GM21717 (cell line): ENCODE results near the gene TMEM147.

Source experiments
- ATAC-seq: cut with Tn5 transposase; IDR thresholded peaks from one replicate; pipeline ENCODE4 v1.9.1; 2021; ENCODE audit warnings: mild to moderate bottlenecking, moderate library complexity; ENCODE audit not compliant: unreplicated experiment

TMEM147 gene

GRCh38 chr19:35519291-35519690 is 26.1 kb upstream of the TMEM147 start:
- ATAC-seq, result no peak

GRCh38 chr19:35521124-35521743 is 24.2 kb upstream of the TMEM147 start:
- ATAC-seq, result no peak

GRCh38 chr19:35522745-35523327 is 22.6 kb upstream of the TMEM147 start:
- ATAC-seq, result no peak

- ATAC-seq, result no peak
Observed at GRCh38 chr19:35524181-35524837, 21.1 kb upstream of the TMEM147 start.

DNA sequence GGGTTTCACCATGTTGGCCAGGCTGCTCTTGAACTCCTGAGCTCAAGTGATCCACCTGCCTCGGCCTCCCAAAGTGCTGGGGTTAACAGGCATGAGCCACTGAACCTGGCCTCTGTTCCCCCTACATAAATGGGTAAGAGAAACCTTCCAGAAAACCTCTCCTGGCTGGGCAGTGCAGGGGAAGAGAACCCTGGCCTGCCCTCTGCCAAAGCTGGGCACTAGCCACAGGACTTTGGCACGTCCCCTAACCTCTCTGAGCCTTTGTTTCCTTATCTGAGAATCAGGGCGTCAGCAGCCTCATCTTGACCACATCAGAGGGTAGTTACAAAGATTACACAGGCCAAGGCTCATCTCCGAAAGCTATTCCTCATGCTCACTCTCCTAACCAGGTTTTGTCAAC is 19.6 kb upstream of the TMEM147 start:
- no peak for ATAC-seq

GRCh38 chr19:35528218-35529038 is 17.0 kb upstream of the TMEM147 start, which contains the start of gene SBSN:
Gene SBSN (minus strand): TSS chr19:35528311. CDS start chr19:35528281, 30 bp downstream.
- ATAC-seq, result no peak

- ATAC-seq, result no peak
Observed at GRCh38 chr19:35529241-35530218, 15.9 kb upstream of the TMEM147 start.

DNA sequence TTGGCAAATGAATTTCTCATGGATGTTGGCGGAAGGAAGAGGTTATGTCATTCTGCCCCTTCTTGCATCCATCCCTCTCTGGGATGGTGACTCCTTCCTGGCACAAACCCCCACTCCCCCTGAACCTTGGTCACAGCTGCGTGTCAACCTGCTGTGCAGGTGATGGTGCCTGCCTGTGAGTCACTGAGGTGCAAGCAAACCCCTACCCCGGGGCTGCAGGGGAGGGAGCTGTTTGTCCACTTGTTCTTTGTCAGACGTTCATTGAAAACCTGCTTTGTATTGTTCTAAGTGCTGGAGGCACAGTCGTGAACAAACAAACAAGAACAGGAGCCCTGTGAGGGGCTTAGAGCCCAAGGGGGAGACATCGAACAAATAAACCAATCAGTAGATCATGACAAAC is 14.1 kb upstream of the TMEM147 start:
- ATAC-seq, result no peak

DNA sequence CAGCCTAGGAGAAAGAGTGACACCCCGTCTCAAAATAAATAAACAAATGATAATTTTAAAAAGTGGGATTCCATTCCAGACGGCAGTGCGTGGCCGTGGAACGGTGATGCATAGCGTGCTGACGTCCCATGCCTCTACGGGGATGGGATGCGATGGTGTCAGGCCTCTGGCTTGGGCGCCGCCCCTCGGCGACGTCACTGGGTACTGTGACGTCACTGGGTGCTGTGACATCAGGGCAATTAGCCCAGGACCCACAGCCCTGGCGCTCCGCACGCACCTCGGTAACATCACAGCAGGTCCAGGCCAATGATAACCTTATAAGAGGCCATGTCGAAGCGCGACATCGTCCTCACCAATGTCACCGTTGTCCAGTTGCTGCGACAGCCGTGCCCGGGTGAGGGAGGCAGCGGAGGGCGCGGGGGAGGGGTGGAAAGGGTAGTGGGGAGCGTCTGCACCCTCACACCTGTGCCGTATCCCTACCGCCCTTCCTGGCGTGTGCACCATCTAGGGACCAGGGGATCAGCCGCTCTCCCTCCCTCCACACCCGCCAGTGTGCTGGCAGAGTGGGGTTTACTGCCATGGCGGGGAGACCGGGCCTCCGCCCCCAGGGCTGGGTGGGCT is 12.1 kb upstream of the TMEM147 start, which contains the start of gene GAPDHS:
TSS of gene GAPDHS (plus strand) at position 256 of the 621 bp plus-strand sequence. CDS start at position 328, 72 bp downstream.
- ATAC-seq, result no peak

- ATAC-seq, result no peak
Observed at GRCh38 chr19:35533822-35534392, 11.5 kb upstream of the TMEM147 start.

DNA sequence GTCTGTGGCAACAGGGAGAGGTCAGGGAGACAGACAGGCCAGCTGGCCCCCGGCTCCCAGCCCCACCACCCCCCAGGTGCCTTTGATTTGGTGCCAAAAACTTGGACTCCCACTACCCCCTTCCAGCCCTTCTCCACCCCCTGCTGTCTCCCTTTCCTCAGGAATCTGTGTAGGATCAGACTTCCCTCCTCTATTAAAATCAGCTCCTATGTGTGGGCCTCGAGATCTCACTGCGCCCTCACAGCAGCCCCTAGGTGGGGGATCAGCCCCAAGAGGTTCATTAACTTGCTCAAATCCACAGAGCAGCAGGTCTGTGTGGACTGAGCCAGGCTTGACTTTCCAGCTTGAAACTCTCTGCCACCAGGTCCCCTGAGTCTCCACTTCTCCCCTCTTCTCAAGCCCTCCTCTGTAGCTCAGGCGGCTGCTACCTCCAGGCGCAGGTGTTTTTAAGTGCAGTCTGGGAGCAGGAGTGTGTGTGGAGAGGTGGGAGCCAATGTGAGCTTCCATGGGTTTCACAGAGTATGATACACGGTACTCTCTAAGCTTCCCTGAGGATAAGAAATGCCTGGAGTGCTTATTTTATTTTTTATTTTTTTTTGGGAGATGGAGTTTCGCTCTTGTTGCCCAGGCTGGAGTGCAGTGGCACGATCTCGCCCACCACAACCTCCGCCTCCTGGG is 10.5 kb upstream of the TMEM147 start:
- ATAC-seq, result no peak

DNA sequence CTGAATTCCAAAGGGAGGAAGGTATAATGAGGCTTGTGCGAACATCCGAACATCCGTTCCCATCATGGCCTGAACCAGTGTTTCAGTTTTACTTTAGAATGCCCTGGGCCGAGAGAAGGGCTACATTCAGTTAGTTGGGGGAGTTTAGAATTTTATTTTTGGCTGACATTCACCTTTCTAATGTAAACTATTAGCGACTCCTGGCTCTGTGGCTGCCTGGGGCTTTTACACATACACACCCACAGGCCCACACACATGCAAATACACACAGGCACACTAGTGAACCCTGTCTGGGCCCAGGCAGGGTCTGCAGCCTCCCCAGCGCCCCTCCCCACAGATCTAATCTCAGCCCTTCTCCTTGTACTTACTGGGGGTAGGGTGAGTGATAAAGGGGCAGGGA is 6.1 kb upstream of the TMEM147 start:
- no peak for ATAC-seq

DNA sequence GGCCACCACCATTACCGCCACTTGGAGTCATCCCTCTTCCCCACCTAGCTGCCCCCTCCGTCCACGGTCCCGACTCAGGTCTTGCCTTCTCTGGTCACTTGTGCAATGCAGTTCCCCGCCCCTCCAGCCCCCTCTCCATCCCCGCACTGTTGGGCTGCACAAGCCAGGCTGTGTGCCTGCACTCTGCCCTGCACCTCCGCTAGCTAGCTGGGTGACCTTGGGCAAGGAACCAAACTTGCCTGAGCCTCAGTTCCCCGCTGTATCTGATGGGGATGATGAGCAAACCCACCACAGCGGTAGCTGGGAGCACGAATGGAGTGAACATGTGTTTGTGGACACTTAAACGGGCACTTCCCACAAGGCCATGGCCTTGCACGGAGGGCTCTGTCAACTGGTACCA is 5.6 kb upstream of the TMEM147 start:
- no peak for ATAC-seq

GRCh38 chr19:35540356-35540927 is 5.0 kb upstream of the TMEM147 start:
- ATAC-seq, result no peak

DNA sequence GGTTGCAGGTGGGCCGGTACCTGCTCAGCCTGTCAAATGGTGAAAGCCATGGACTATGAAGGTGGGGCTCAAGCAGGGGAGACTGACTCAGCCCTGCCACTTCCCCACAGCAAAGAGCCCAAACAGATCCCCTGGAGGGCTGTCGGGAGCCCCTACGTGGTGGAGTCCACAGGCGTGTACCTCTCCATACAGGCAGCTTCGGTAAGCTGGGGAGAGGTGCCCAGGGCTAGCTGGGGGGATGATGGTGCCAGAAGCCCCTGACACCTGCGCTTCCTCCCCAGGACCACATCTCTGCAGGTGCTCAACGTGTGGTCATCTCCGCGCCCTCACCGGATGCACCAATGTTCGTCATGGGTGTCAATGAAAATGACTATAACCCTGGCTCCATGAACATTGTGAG is 3.2 kb upstream of the TMEM147 start:
- ATAC-seq, result no peak

- ATAC-seq, result no peak
Observed at GRCh38 chr19:35543280-35544109, 1.9 kb upstream of the TMEM147 start.

DNA sequence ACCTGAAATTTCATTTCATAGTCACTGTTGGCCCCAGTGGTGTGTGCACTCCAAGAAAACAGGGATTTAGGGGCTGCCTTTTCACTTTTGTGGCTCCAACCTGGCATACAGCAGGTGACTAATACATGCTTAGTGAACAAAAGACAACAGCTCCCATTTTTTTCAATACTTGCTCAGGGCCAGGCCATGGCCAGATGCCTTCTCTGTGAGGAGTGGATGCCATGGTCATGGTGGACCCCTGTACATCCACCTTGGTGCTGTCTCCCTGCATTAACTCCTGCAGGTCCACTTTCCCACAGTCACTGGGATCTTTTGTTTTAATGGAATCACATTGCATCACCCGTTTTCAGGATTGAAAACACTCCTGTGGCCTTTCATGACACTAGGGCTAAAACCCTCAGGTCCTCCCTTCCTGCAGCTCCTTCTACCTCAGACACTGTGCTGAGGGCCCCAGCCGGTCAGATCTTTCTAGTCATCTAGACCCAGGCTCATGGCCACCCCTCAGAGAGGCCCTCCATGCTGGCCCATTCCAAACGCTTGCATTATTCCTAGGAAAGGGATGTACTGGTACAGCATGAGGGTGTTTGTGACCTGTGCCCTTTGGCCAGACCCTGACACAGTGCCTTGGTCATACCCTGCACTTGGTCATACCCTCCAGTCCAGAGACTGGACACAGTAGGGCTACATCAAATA is 1.2 kb upstream of the TMEM147 start:
- no peak for ATAC-seq
